Stimulated activated CD8-positive, alpha-beta memory T cell treated with anti-CD3 and anti-CD28 coated beads, Interleukin-15, amount 100 ng/mL, for 1 hour (primary cell): ENCODE results near the gene PFKFB1.
A peak's percentile ranks its signal among the peaks of the same experiment; 100 is the strongest.

ENCODE experiments used
- DNase-seq: peaks from one replicate; pipeline ENCODE4 v3.0.0-alpha.2; 2020; ENCODE audit warnings: low read depth

PFKFB1 gene

DNA sequence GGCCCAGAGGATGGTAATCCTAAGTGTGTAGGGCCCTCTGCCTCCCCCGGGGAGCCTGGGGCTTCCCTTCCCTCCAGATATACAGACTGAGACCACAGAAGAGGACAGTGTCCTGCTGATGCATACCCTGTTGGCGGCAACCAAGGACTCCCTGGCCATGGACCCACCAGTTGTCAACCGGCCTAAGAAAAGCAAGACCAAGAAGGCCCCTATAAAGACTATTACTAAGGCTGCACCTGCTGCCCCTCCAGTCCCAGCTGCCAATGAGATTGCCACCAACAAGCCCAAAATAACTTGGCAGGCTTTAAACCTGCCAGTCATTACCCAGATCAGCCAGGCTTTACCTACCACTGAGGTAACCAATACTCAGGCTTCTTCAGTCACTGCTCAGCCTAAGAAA is 71.4 kb downstream of the PFKFB1 start:
- DNase-seq = no peak

DNA sequence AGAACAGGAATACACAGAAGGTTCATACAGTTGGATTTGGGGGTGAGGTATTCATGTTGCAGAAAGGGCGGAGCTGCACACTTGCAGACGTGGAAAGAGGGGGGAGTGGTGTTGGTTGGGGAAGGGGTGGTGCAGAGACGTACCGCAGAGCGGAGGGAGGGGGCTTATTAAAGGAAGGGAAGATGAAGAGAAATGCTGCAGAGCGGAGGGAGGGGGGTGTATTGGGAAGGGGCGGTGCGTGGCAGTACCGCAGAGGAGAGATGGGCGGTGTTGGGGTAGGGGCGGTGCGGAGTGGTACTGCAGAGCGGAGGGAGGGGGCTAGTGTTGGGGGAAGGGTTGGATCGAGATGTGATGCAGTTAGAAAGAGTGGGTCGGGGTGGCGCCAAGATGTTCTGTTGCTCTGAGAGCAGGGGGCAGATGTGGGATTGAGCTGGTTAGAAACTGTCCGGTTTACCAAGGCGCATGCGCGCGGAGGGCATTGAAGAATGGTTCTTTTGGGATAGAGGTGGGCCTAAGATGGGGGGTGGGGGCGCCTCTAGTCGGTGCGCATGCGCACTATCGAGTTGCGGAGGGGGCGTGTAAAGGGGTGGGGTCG is 72.5 kb downstream of the PFKFB1 start:
- DNase-seq = peak; percentile 20

GRCh38 chrX:54920610-54921426 is 73.2 kb downstream of the PFKFB1 start, which contains the start of gene TRO:
TRO (plus strand) TSS chrX:54920824; CDS start chrX:54922247, 1,423 bp downstream.
- DNase-seq = no peak

DNA sequence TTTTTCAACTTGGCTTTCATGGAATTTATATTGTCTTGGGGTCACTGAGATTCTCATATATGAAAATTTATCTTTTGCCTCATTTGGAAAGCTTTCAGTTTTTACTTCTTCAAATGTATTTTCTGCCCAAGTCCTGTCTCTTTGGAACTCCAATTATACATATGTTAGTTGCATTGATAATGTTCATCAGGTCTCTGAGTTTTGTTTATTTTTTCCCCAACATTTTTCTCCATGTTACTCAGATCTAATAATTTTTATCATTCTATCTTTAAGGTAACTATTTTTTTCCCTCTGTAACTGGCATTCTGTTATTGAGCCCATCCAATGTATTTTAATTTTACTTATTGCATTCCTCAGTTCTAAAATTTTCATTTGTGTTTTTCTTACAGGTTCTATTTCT is 84.0 kb downstream of the PFKFB1 start:
- DNase-seq = no peak

DNA sequence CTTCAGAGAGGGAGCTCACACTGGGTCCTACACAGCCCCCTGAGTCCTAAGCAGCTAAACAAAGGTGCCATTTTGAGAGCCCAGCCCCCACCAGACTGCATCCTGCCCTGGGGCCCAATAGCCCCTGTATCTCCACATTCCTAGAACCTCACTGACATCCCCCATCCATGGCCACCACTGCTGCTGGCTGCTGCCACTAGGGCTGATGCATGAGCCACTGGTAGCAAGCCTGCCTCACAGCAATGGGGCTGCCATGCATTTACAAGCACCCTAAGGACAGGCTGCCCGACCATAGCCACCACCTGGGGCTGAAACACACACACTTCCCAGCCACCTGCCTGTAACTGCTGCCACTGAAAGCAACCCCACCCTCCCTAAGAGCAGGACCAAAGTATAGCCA is 99.8 kb downstream of the PFKFB1 start:
- no peak for DNase-seq

GRCh38 chrX:54891573-54891972 is 102.4 kb downstream of the PFKFB1 start:
- no peak for DNase-seq

DNA sequence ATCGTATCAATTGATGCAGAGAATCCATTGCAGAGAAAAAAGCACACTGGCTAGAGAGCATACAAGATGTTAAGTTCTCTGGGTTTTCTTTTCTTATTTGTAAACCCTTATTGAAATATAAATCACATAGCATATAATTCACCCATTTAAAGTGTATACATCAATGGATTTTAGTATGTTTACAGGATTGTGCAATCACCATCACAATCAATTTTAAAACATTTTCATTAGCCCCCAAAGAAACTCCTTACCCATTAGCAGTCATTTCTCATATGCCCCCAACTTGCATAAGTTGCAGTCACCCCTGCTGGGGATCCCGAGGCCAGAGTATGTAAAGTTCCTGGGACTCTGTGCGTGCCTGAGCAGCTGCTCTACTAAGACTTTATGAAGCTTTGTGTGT is 108.2 kb downstream of the PFKFB1 start:
- no peak for DNase-seq
